MG63 (cell line): ENCODE data around the gene ERC2. TPM values are rescaled to one million over a fixed set of nuclear protein-coding genes. Genes with fewer than 3 reads are reported as not detected.

Source experiments
- DNase-seq: peaks from one replicate; pipeline ENCODE4 v3.0.0-alpha.2; 2020
- H3K27me3 ChIP-seq: fragments of 250-450 bp; sonication (Bioruptor Pico); 2 replicates; pipeline ENCODE4 v1.5.1; 2020; ENCODE audit warnings: mild to moderate bottlenecking, moderate library complexity
- H3K36me3 ChIP-seq: fragments of 250-450 bp; sonication (Bioruptor Pico); 2 replicates; pipeline ENCODE4 v1.5.1; 2020; ENCODE audit warnings: mild to moderate bottlenecking, moderate library complexity
- H3K4me3 ChIP-seq: fragments of 250-450 bp; sonication (Bioruptor Pico); 2 replicates; pipeline ENCODE4 v1.5.1; 2020; ENCODE audit warnings: mild to moderate bottlenecking, moderate library complexity
- H3K9me3 ChIP-seq: fragments of 250-450 bp; sonication (Bioruptor Pico); 2 replicates; pipeline ENCODE4 v1.5.1; 2020; ENCODE audit warnings: mild to moderate bottlenecking, moderate library complexity
- total RNA-seq: library from RNA; depleted of rRNA; stranded (reverse); fragments of >200 nt; shearing (Covaris generic); gene quantifications from 2 replicates; pipeline ENCODE4 v1.2.3, GENCODE V29; 2014; ENCODE audit warnings: low replicate concordance

Gene ERC2
- total RNA-seq, 1 experiment from 2014 or later: not detected

DNA sequence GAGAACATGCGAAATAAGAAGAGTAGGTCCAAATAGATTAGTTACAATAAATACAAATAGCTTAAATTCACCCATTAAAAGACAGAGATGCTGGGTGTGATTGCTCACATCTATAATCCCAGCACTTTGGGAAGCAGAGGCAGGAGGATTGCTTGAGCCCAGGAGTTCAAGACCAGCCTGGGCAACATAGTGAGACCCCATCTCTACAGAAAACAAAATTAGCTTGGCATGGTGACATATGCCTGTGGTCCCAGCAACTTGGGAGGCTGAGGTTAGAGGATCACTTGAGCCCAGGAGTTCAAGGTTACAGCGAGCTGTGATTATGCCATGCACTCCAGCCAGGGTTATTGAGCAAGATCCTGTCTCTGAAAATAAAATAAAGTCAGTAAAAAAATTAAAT, 872.1 kb downstream of the ERC2 start:
- H3K27me3 ChIP-seq: no peaks in the 10 kb centered on the region
- H3K9me3 ChIP-seq: no peaks in the 10 kb centered on the region
- no peaks in the 10 kb centered on the region for H3K36me3 ChIP-seq
- DNase-seq: no peak
- no peak overlapping the region for H3K4me3 ChIP-seq

DNA sequence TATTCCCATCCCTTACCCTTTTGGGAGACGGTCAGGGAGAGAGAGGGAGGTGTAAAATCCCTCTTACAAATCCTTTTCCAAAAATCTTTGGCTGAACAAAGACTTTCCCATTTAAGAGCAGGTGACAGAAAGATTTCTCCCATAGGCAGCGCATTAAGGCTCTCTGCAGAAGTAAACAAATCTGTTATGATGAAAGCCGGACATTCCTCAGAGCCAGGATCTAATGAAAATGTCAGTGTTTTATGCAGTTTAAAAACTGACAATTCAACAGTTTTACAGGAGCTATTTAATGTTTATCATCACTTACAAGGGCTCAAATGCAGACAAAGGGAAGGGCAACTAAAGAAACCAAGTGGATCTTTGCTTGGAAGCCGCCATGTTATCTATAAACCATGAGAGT, 872.8 kb downstream of the ERC2 start:
- Histone ChIP-seq H3K36me3 (no peaks in the 10 kb centered on the region), H3K9me3 (no peaks in the 10 kb centered on the region), H3K27me3 (no peaks in the 10 kb centered on the region), H3K4me3 (no peak overlapping the region)
- DNase-seq: no peak

DNA sequence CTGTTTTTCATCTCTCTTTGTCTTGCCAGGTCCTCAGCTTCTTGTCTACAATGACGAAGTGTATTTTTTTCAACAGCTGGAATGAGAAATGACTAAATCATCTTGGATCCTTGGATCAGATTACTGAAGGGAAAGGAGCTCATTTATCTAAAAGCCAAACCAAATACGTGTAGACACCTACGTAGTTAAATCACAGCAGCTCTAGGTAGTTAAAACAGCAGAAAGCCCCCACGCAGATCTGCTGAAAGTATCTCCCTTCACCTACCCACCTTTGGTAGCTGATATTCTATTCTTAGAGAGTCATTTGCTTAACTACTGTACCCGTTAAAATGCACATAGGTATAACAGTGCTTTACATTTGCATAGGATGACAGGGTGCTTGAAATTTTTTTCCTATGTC, 875.7 kb downstream of the ERC2 start:
- Histone ChIP-seq H3K27me3 (no peaks in the 10 kb centered on the region), H3K36me3 (no peaks in the 10 kb centered on the region), H3K4me3 (no peak overlapping the region), H3K9me3 (no peaks in the 10 kb centered on the region)
- no peak for DNase-seq

DNA sequence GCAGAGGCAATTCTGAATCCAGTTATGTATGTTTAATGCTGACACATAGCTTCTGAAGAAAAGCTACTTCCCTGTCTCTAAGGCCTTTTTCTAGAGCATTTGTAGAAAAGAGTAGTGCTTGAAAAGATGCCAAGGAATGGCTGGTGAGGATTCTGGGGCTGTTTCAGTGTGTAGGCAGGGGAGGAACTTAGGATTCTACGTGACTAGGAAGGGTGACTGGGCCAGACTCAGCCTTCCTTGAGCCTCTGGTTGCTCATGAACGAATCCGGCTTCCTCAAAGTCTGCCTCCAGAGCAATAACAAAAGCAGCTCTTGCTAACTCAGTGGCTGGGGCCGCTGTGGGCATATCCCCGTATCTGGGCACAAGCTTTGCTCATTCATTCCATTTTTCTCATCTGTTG, 876.4 kb downstream of the ERC2 start:
- H3K27me3 ChIP-seq: no peaks in the 10 kb centered on the region
- no peaks in the 10 kb centered on the region for H3K36me3 ChIP-seq
- no peaks in the 10 kb centered on the region for H3K9me3 ChIP-seq
- DNase-seq: no peak
- H3K4me3 ChIP-seq: no peak overlapping the region

DNA sequence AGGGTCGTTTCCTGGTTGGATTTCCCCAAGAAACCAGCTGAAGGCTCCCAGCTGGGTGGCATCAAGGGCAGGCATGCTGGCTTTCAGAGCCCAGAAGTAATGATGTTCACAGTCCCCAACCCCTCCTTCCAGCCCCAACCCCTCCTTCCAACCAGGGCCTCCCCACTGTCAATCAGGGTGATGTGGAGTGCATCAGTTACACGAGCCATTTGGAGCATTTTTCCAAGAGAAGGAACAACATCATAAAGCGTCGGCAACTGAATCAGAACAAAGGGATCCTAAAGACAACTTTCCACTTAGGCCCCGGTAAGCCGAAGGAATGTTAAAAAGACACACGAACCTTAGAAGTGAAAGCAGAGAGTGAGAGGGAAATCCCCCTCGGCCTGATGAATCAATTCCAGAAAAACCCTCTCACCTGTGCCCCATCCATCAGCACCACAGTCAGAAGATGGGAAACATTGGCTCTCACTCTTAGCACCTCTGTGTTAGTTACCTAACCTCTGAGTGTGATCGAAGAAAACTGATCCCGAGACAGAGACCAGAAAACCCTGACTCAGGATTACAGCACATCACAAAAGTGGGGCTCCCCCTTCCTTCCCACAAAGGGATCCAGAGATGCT, 880.0 kb downstream of the ERC2 start:
- Histone ChIP-seq H3K36me3 (no peaks in the 10 kb centered on the region), H3K4me3 (no peak overlapping the region)

DNA sequence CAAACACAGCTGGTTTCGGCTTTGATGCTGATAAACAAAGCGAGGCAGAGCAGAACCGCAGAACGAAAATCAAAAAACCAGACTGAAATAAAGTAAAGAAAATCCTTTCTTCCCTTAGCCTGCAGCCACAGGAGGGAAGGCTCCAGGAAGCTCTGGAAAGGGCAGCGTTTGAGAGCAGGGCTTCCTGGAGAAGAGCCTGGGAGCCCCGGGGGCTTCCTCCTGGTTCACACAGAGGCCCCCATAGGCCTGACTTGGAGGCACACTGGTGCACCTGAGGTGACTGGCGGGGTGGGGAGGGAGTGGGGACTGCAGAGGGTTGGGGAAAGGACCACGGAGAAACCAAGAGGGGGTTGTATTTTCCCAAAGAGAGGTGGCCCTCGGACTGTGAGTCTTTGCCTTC, 882.4 kb downstream of the ERC2 start:
- Histone ChIP-seq H3K27me3 (no peaks in the 10 kb centered on the region), H3K36me3 (no peaks in the 10 kb centered on the region), H3K9me3 (no peaks in the 10 kb centered on the region), H3K4me3 (no peak overlapping the region)
- DNase-seq: no peak

More for the DNA sequence above, 880.0 kb downstream of the ERC2 start:
- no peak for DNase-seq
- Histone ChIP-seq H3K27me3 (no peaks in the 10 kb centered on the region), H3K9me3 (no peaks in the 10 kb centered on the region)

DNA sequence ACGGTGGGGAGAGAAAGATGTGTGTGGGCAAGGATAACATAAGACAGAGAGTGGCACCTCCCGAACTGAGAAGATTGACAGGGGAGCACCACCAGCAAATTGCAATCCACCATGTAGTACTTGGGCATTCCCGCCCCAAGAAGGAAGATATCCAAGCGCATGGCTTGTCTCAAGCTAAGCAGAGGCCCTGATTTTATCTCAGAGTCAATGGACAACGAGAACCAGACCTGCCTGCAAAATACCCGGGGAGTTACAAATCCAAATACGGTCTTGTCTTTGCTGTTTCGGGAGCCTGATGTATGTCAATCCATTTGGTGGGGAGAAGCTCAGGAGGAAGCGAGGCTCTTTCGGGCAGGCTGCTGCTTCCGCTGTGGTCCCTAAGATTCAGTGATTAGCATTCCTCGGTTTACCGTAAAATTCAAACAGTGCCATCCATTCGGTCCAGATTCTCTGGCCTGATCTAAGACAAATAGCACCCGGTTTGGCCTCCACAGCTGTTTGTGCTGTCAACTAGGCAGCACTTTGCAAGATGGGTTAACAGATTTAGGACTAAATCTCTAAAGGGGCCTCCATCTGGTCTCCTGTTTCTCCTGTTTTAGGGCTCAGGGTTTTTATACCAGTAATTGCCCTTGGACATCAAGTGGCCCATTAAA, 883.4 kb downstream of the ERC2 start:
- Histone ChIP-seq H3K9me3 (no peaks in the 10 kb centered on the region), H3K4me3 (no peak overlapping the region), H3K36me3 (no peaks in the 10 kb centered on the region), H3K27me3 (no peaks in the 10 kb centered on the region)
- DNase-seq: no peak

DNA sequence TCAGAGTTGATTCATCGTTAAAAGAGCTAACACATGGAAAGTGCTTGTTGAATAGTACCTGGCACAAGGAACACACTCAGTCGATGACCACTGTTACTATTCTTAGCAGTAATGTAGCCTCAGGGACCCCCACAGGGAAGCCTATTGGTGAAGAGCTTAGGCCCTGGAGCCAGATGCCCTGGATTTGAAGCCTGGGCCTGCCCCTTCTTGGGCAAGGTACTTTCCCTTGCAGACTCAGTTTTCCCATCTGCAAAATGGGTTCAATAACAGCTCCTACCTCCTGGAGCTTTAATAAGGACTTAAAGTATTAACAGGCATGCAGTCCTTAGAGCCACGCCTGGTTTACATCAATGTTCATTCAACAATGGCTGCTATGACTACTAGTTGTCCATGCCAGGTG, 884.2 kb downstream of the ERC2 start:
- Histone ChIP-seq H3K9me3 (no peaks in the 10 kb centered on the region), H3K36me3 (no peaks in the 10 kb centered on the region), H3K4me3 (no peak overlapping the region), H3K27me3 (no peaks in the 10 kb centered on the region)
- no peak for DNase-seq

DNA sequence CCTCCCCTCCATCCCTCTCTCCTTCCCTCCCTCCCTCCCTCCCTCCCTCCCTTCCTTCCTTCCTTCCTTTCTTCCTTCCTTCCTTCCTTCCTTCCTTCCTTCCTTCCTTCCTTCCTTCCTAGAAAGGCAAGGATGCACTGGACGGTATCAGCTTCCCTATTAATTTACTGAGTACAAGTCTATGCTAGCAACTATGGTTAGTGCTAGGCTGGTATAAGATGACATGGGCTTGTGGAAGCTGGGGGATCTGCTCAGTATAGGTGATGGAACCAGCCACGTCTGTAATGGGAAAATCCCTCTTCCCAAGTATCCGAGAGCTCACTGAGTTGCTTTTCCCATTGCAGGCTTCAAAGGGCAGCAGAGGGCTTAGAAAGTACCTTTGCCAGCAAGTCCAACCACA, 884.8 kb downstream of the ERC2 start:
- H3K9me3 ChIP-seq: no peaks in the 10 kb centered on the region
- H3K4me3 ChIP-seq: no peak overlapping the region
- H3K36me3 ChIP-seq: no peaks in the 10 kb centered on the region
- DNase-seq: no peak
- no peaks in the 10 kb centered on the region for H3K27me3 ChIP-seq

DNA sequence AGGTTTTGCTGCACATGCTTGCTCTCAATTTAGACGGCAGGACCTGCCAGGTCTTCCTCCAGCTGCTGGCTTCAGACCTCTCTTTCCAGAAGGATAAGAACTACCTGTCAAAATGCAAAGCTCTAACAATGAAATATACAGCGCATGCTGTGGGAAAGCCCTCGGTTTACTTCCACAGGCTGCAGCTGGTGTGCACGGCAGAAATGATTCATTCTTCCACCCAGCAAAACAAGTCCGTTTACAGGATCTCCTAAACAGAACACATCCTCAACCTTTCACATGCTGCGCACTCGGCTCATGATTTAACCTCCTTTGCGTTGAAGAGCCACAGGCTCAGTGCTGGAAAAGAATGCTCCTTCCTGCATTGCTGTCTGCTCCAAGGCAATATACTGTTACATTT, 888.8 kb downstream of the ERC2 start:
- Histone ChIP-seq H3K9me3 (no peaks in the 10 kb centered on the region), H3K36me3 (no peaks in the 10 kb centered on the region), H3K4me3 (no peak overlapping the region), H3K27me3 (no peaks in the 10 kb centered on the region)
- no peak for DNase-seq

DNA sequence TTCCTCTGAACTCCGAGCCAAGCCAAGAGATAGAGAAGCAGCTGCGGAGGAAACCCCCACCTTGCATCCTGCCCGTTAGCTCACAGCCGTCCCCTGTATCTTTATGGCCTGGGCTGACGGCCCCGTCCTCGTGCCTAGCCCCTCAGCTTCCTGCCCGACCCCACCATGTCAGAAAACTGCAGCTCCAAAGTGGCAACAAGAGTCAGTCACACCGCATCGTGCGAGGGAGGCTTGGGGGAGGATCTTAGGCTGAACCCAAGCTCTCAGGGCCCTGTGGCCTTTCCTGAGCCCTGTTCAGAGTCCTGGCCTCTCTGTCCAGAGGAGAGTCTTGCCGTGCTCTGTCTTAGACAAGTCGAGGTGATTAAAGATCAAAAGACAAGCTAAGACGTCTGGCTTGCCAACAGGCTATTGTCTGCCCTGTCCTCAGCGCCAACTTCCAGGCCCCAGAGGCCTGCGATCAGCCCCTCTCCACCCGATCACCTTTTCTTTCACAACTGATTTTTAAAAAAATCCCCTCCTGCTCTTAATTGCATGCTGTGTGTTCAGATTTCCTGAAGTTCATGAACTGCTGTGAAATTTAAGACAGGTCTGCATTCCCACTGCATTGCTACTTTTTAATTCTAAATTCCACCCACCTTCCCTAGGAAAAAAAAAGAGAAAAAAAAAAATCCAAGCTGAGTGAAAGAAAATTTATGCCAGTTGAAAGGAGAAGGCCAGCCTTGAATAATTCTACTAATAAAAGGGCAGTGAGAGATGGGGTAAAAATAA, 891.5 kb downstream of the ERC2 start:
- no peaks in the 10 kb centered on the region for H3K9me3 ChIP-seq
- no peaks in the 10 kb centered on the region for H3K36me3 ChIP-seq
- no peak for DNase-seq
- no peaks in the 10 kb centered on the region for H3K27me3 ChIP-seq
- no peak overlapping the region for H3K4me3 ChIP-seq

DNA sequence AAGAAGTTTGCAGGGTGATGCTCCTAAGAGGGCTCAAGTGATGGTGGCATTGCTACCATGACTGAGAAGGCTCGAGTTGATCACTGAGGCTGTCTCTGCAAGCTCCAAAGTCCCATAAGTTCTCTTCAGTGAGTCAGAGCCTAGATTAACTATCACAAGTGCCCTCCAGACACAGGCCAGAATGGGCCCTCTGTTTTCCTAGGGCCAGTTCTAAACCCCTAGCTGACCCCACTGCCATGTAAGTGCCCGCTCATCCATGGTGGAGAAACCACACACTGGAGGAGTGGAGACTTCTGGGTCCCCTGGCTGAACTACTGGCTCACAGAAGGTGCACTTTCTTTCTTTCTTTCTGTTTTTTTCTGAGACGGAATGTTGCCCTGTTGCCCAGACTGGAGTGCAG, 893.6 kb downstream of the ERC2 start:
- no peak for DNase-seq
- H3K9me3 ChIP-seq: no peaks in the 10 kb centered on the region
- no peak overlapping the region for H3K4me3 ChIP-seq
- H3K27me3 ChIP-seq: no peaks in the 10 kb centered on the region
- no peaks in the 10 kb centered on the region for H3K36me3 ChIP-seq

DNA sequence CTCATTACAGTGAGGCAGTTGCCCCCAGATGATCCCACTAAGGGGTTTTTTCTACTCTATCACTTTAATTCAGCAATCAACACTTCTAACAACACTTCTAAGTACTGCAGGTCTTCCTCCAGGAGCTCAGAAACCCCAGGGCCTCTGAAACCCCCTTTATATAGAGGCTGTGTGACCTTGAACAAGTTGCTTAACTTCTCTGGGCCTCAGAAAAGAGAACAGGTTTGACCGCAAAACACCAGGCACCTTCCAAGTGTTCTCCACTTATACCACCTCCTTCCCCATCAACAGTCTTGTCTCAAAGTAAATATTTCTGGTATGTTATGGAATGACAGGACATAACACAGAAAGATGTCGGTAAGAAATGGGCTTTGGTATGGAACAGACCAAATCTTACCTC, 895.5 kb downstream of the ERC2 start:
- Histone ChIP-seq H3K9me3 (no peaks in the 10 kb centered on the region), H3K4me3 (no peak overlapping the region), H3K27me3 (no peaks in the 10 kb centered on the region), H3K36me3 (no peaks in the 10 kb centered on the region)
- DNase-seq: no peak

DNA sequence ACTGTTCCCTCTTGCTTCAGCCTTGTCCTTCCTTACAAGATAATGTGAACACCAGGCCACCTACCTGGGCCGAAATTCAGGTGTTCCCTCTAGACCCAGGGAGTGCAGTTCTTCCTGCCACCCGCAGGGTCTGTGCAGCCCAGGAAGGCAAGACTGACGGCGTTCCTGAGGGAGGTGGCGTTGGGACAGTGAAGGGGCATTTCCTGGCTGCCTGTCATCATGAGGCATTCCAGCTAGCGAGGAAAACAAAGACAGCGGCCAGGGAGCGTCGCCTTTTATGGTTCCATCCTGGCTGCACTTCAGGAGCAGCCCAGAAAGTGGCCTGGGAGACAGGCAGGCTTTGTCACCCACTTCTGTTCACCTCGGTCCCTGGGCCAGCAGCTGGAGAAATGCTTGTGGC, 896.4 kb downstream of the ERC2 start:
- Histone ChIP-seq H3K36me3 (no peaks in the 10 kb centered on the region), H3K27me3 (no peaks in the 10 kb centered on the region), H3K4me3 (no peak overlapping the region), H3K9me3 (no peaks in the 10 kb centered on the region)
- no peak for DNase-seq

DNA sequence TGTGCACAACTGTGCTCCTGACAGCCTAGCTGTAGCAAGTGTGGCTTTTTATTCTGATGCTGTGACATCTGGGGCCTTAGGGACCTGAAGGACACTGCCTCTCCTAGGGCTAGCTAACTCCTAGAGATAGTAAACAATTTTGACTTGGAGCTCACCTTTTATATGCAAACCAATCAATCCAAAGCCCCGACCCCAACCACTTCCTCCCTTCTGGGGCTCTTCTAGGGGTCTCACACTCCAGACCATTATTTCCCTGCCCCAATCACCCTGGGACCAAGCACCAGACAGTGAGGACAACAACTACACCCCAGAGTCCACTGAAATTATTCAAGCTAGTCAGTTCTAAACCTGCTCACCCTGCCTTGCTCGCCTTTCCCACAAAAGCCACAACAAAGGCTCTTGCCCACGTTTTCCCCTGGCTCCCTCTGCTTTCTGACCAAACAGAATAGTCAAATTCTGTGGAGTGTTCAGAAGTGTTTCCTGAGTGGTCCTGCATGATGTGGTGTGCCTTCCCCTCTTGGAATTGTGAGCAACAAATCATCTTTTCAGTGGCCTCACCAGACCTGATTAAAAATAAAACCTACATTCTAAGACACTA, 897.0 kb downstream of the ERC2 start:
- H3K9me3 ChIP-seq: no peaks in the 10 kb centered on the region
- no peak for DNase-seq
- no peak overlapping the region for H3K4me3 ChIP-seq
- no peaks in the 10 kb centered on the region for H3K36me3 ChIP-seq
- no peaks in the 10 kb centered on the region for H3K27me3 ChIP-seq

DNA sequence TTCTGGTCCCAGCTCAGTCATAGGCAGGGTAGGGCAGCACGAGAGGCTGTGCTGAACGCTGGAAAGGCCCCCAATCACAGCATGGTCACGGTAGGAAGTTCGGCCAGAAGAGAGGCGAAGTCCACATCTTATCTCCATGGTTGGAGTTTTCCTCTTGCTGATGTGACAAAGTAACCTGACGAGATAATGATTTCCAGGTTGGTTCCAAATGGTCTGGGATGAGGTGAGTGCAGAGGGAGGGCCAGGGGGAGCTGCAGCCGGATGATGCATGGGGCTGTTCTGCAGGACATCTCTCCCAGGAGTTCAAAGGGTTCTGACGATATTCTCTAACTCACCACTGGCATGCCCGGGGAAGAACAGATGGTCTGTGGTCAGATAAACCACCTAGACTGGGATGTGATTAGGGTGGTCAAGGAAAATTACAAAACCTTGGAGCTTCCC, 898.0 kb downstream of the ERC2 start:
- no peak overlapping the region for H3K4me3 ChIP-seq
- H3K27me3 ChIP-seq: no peaks in the 10 kb centered on the region
- H3K9me3 ChIP-seq: no peaks in the 10 kb centered on the region
- H3K36me3 ChIP-seq: no peaks in the 10 kb centered on the region
- DNase-seq: no peak

DNA sequence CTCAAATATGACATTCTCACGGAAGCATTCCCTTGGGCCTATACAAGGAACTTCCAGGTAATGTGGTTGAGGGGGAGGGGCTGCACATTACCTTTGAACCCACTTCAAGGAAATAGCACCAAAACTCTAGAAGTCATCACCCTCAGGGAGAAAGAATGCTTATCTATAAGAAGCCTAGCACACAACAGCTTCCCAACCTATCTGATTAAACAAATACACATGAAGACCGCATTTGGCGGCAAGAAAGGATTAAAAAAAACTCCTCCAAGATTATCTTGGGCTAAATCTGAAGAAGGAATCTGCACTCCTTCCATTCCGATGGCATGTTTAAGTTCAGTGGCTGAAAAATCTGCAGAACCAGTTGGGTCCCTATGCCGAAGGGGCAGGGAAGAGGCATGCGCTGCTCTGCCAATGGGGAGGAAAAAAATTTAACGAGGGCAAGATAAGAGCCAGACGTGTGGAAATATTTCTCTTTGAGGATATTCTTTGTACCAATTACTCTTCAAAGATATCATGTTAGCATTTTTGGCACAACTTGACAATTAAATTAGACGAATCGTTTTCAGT, 899.2 kb downstream of the ERC2 start:
- Histone ChIP-seq H3K36me3 (no peaks in the 10 kb centered on the region), H3K4me3 (no peak overlapping the region), H3K9me3 (no peaks in the 10 kb centered on the region), H3K27me3 (no peaks in the 10 kb centered on the region)
- DNase-seq: no peak
